Caco-2 (cell line): ENCODE data around the gene SCIN. TPM values are rescaled to one million over a fixed set of nuclear protein-coding genes. Genes with fewer than 3 reads are reported as not detected.

Source experiments
- BruUV-seq: library from RNA; stranded (reverse); fragments of 400-500 nt; replicated peaks from 2 replicates; lab custom pipeline; 2021; lab: Mats Ljungman, UMichigan
- CTCF ChIA-PET: fragments of 300-600 bp; sonication (Branson Sonifier 250); formaldehyde crosslinking; loops from one replicate; lab custom pipeline; 2022; ENCODE audit warnings: antibody characterized with exemption; lab: Charles Lee
- POLR2A ChIA-PET: fragments of 300-600 bp; sonication (Branson Sonifier 250); formaldehyde crosslinking; loops from one replicate; lab custom pipeline; 2022; ENCODE audit warnings: antibody characterized with exemption; lab: Charles Lee
- DNase-seq, 2 experiments: peaks; one replicate each; pipeline versions ENCODE4 v3.0.0 to v3.0.0-alpha.2; 2020 to 2022
- H3K27me3 ChIP-seq: replicated peaks from 2 replicates; pipeline ENCODE4 v1.6.0; 2011; ENCODE audit warnings: low read length; ENCODE audit not compliant: control insufficient read depth, insufficient read depth
- H3K36me3 ChIP-seq: 2 replicates; pipeline ENCODE4 v1.5.1; 2011; ENCODE audit warnings: low read length; ENCODE audit not compliant: control insufficient read depth, insufficient read depth
- H3K4me1 ChIP-seq: fragments of 250-450 bp; sonication (Bioruptor Pico); 2 replicates; pipeline ENCODE4 v1.5.1; 2020; ENCODE audit warnings: mild to moderate bottlenecking
- H3K4me3 ChIP-seq: 2 replicates; pipeline ENCODE4 v1.5.1; 2011; ENCODE audit warnings: low read depth, mild to moderate bottlenecking, control low read depth, low read length
- H3K9me3 ChIP-seq: fragments of 250-450 bp; sonication (Bioruptor Pico); 2 replicates; pipeline ENCODE4 v1.5.1; 2020; ENCODE audit warnings: mild to moderate bottlenecking, moderate library complexity
- H3K27ac Mint-ChIP-seq: one replicate; pipeline ENCODE4 v1.8.0; 2022; ENCODE audit warnings: mixed read lengths; ENCODE audit not compliant: unreplicated experiment
- H3K27me3 Mint-ChIP-seq: one replicate; pipeline ENCODE4 v1.8.0; 2022; ENCODE audit warnings: mixed read lengths; ENCODE audit not compliant: insufficient read depth, unreplicated experiment
- H3K36me3 Mint-ChIP-seq: one replicate; pipeline ENCODE4 v1.8.0; 2022; ENCODE audit warnings: mild to moderate bottlenecking, mixed read lengths; ENCODE audit not compliant: insufficient read depth, unreplicated experiment
- H3K4me1 Mint-ChIP-seq: one replicate; pipeline ENCODE4 v1.8.0; 2022; ENCODE audit warnings: low read depth, mixed read lengths; ENCODE audit not compliant: unreplicated experiment
- H3K4me3 Mint-ChIP-seq: one replicate; pipeline ENCODE4 v1.8.0; 2022; ENCODE audit warnings: mild to moderate bottlenecking, moderate library complexity, mixed read lengths; ENCODE audit not compliant: unreplicated experiment
- H3K9me3 Mint-ChIP-seq: one replicate; pipeline ENCODE4 v1.8.0; 2022; ENCODE audit warnings: mixed read lengths; ENCODE audit not compliant: unreplicated experiment
- intact Hi-C: fragments of 100-400 bp; cut with micrococcal nuclease; formaldehyde crosslinking; loops from one replicate; pipeline ENCODE4 v1.10.0; 2022; ENCODE audit not compliant: unreplicated experiment
- total RNA-seq: library from RNA; stranded (reverse); gene quantifications from 2 replicates; pipeline ENCODE4 v1.2.3, GENCODE V29; 2022
- TF ChIP-seq, protein P1 (sequence below), 2 experiments: fragments of 200-600 bp in 1 of 2; IDR thresholded peaks; 1 replicate in 1 of 2; 2 replicates in 1 of 2; pipeline versions ENCODE4 v1.5.1 to v1.8.0; 2011 to 2022; ENCODE audit warnings: antibody characterized with exemption in 1 of 2, control low read depth in 1 of 2, inconsistent platforms in 1 of 2, low read depth in 1 of 2, low read length in 1 of 2, mild to moderate bottlenecking in 1 of 2, moderate library complexity in 1 of 2; ENCODE audit not compliant: insufficient read depth in 1 of 2, severe bottlenecking in 1 of 2, unreplicated experiment in 1 of 2

Gene SCIN
- total RNA-seq, 1 experiment from 2014 or later: 0.39 TPM

- H3K36me3 ChIP-seq: no peaks in the 10 kb centered on the region
- H3K9me3 ChIP-seq: no peaks in the 10 kb centered on the region
- intact Hi-C loops: no loop called here
- Mint-ChIP-seq H3K36me3 (no peaks in the 10 kb centered on the region), H3K27ac (no peak overlapping the region), H3K4me1 (no peaks in the 10 kb centered on the region), H3K4me3 (no peak overlapping the region), H3K9me3 (no peaks in the 10 kb centered on the region), H3K27me3 (peaks cover 2% of the 10 kb centered on the region)
- no peaks in the 10 kb centered on the region for H3K27me3 ChIP-seq
- TF ChIP-seq, protein P1, sequence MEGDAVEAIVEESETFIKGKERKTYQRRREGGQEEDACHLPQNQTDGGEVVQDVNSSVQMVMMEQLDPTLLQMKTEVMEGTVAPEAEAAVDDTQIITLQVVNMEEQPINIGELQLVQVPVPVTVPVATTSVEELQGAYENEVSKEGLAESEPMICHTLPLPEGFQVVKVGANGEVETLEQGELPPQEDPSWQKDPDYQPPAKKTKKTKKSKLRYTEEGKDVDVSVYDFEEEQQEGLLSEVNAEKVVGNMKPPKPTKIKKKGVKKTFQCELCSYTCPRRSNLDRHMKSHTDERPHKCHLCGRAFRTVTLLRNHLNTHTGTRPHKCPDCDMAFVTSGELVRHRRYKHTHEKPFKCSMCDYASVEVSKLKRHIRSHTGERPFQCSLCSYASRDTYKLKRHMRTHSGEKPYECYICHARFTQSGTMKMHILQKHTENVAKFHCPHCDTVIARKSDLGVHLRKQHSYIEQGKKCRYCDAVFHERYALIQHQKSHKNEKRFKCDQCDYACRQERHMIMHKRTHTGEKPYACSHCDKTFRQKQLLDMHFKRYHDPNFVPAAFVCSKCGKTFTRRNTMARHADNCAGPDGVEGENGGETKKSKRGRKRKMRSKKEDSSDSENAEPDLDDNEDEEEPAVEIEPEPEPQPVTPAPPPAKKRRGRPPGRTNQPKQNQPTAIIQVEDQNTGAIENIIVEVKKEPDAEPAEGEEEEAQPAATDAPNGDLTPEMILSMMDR (IDR thresholded peaks at IDR 0.05; ENCODE audit: insufficient read depth in 1 of 2, low read depth in 1 of 2, low read length in 1 of 2, severe bottlenecking in 1 of 2, unreplicated experiment in 1 of 2): no peak
- no TSS peak for BruUV-seq
- ChIA-PET CTCF (interaction anchor here (0.5 to 0.9 kb wide), 3 partner anchors 168 to 384 kb away, joined by 3 to 4 read pairs (median 3); no protein-coding TSS in a partner anchor), POLR2A (no interaction called here)
- DNase-seq: no peak
- no peaks in the 10 kb centered on the region for H3K4me1 ChIP-seq
- H3K4me3 ChIP-seq: no peak overlapping the region
These were observed 55.3 kb downstream of the SCIN start for GRCh38 chr7:12625836-12626235.

GRCh38 chr7:12629816-12630512, 59.4 kb downstream of the SCIN start:
- ChIA-PET CTCF (no interaction called here), POLR2A (no interaction called here)
- H3K9me3 Mint-ChIP-seq: no peaks in the 10 kb centered on the region
- H3K27me3 ChIP-seq: no peaks in the 10 kb centered on the region
- no peaks in the 10 kb centered on the region for H3K9me3 ChIP-seq
- H3K36me3 ChIP-seq: no peaks in the 10 kb centered on the region
- TF ChIP-seq, protein P1 (IDR thresholded peaks at IDR 0.05; ENCODE audit: insufficient read depth in 1 of 2, low read depth in 1 of 2, low read length in 1 of 2, severe bottlenecking in 1 of 2, unreplicated experiment in 1 of 2): no peak
- no TSS peak for BruUV-seq
- no peaks in the 10 kb centered on the region for H3K36me3 Mint-ChIP-seq
- H3K4me3 Mint-ChIP-seq: no peak overlapping the region
- intact Hi-C loops: no loop called here
- no peaks in the 10 kb centered on the region for H3K4me1 ChIP-seq
- H3K4me3 ChIP-seq: no peak overlapping the region
- no peak overlapping the region for H3K27ac Mint-ChIP-seq
- DNase-seq: no peak
- no peaks in the 10 kb centered on the region for H3K4me1 Mint-ChIP-seq
- peaks cover 10% of the 10 kb centered on the region for H3K27me3 Mint-ChIP-seq

DNA sequence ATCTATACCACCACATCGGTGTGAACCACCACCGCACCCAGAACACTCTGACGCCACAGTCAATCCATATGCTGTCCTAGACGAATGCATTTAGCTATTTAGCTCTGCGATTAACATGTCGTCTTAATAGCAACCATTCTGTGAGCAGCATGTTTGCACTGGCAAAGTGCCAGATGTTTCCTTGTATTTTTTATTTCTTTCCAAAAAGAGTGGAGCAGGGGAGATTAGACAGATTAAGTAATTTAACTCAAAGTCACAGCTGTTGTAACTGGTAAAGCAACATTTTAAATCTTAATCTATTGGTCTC, 59.9 kb downstream of the SCIN start:
- Histone ChIP-seq H3K4me1 (no peaks in the 10 kb centered on the region), H3K27me3 (no peaks in the 10 kb centered on the region), H3K36me3 (no peaks in the 10 kb centered on the region), H3K4me3 (no peak overlapping the region), H3K9me3 (no peaks in the 10 kb centered on the region)
- no peak overlapping the region for H3K27ac Mint-ChIP-seq
- ChIA-PET CTCF (no interaction called here), POLR2A (no interaction called here)
- no peaks in the 10 kb centered on the region for H3K9me3 Mint-ChIP-seq
- no peaks in the 10 kb centered on the region for H3K4me1 Mint-ChIP-seq
- no peak overlapping the region for H3K4me3 Mint-ChIP-seq
- H3K36me3 Mint-ChIP-seq: no peaks in the 10 kb centered on the region
- H3K27me3 Mint-ChIP-seq: peaks cover 10% of the 10 kb centered on the region
- BruUV-seq: no TSS peak
- TF ChIP-seq, protein P1 (IDR thresholded peaks at IDR 0.05; ENCODE audit: insufficient read depth in 1 of 2, low read depth in 1 of 2, low read length in 1 of 2, severe bottlenecking in 1 of 2, unreplicated experiment in 1 of 2): no peak
- DNase-seq: no peak
- intact Hi-C loops: no loop called here
